HepG2 (cell line): ENCODE measurements around the gene APOC1. TPM values are rescaled to one million over a fixed set of nuclear protein-coding genes. Genes with fewer than 3 reads are reported as not detected.

Experiments used
- CBFB ChIP-seq: sonication (generic); formaldehyde crosslinking; IDR thresholded peaks from 2 replicates; pipeline ENCODE4 v1.4.0; 2020; ENCODE audit warnings: missing genetic modification reagents
- GTF2F1 ChIP-seq: fragments of 150-350 bp; IDR thresholded peaks from 2 replicates; pipeline ENCODE4 v1.6.1; 2014; ENCODE audit warnings: low read length
- PHF8 ChIP-seq: sonication (generic); formaldehyde crosslinking; IDR thresholded peaks from 2 replicates; pipeline ENCODE4 v1.5.0; 2020; ENCODE audit warnings: missing genetic modification reagents
- SUZ12 ChIP-seq: fragments of 150-350 bp; IDR thresholded peaks from 2 replicates; pipeline ENCODE4 v1.6.1; 2014; ENCODE audit warnings: low read depth, low read length
- TEAD2 ChIP-seq: sonication (generic); formaldehyde crosslinking; IDR thresholded peaks from 2 replicates; pipeline ENCODE4 v1.9.0; 2021; ENCODE audit warnings: missing genetic modification reagents
- TEAD3 ChIP-seq: optimal IDR thresholded peaks from 2 replicates; pipeline ENCODE3; 2016; ENCODE audit warnings: borderline replicate concordance
- ZNF431 ChIP-seq: sonication (generic); formaldehyde crosslinking; IDR thresholded peaks from 2 replicates; pipeline ENCODE4 v1.9.0; 2022; ENCODE audit warnings: missing genetic modification reagents, low read depth, mild to moderate bottlenecking, borderline replicate concordance
- ZNF501 ChIP-seq: sonication (generic); formaldehyde crosslinking; IDR thresholded peaks from 2 replicates; pipeline ENCODE4 v1.5.1; 2020; ENCODE audit warnings: mild to moderate bottlenecking, moderate library complexity, missing genetic modification reagents
- ZNF724P ChIP-seq: sonication (generic); formaldehyde crosslinking; IDR thresholded peaks from 2 replicates; pipeline ENCODE4 v1.8.0; 2022; ENCODE audit warnings: missing genetic modification reagents, borderline replicate concordance
- ZNF772 ChIP-seq: sonication (generic); formaldehyde crosslinking; IDR thresholded peaks from 2 replicates; pipeline ENCODE4 v1.5.0; 2020; ENCODE audit warnings: mild to moderate bottlenecking, missing genetic modification reagents
- polyA plus RNA-seq, 8 experiments: library from polyadenylated mRNA; depleted of rRNA in 3 of 8; stranded (reverse) in 7 of 8; unstranded in 1 of 8; fragments of >200 nt; fragmentation: Illumina TruSeq in 4 of 8; extraction: Trizol in 4 of 8; gene quantifications; 2 replicates each; pipeline versions ENCODE4 v1.2.1 to v1.2.3, GENCODE V29; 2011 to 2016; ENCODE audit warnings: low read depth in 4 of 8, missing spikeins in 1 of 8, mixed read lengths in 1 of 8; ENCODE audit not compliant: insufficient read depth in 1 of 8
- total RNA-seq, 5 experiments: library from RNA; depleted of rRNA; stranded (reverse); fragments of >200 nt; fragmentation: Illumina TruSeq; extraction: Trizol; gene quantifications; 2 replicates each; pipeline ENCODE4 v1.2.3, GENCODE V29; 2016; ENCODE audit warnings: low read depth in 1 of 5
- TF ChIP-seq, protein P1 (sequence below): sonication (generic); formaldehyde crosslinking; IDR thresholded peaks from 2 replicates; pipeline ENCODE4 v1.4.0; 2020; ENCODE audit warnings: missing genetic modification reagents
- TF ChIP-seq, protein P2 (sequence below): sonication (generic); formaldehyde crosslinking; IDR thresholded peaks from 2 replicates; pipeline ENCODE4 v1.5.0; 2020; ENCODE audit warnings: missing genetic modification reagents
- TF ChIP-seq, protein P3 (sequence below): sonication (generic); formaldehyde crosslinking; IDR thresholded peaks from 2 replicates; pipeline ENCODE4 v1.4.0; 2020; ENCODE audit warnings: missing genetic modification reagents, borderline replicate concordance
- TF ChIP-seq, protein P4 (sequence below): sonication (generic); formaldehyde crosslinking; conservative IDR thresholded peaks from 2 replicates; pipeline ENCODE4 v1.4.0; 2020; ENCODE audit warnings: missing genetic modification reagents
- TF ChIP-seq, protein P5 (sequence below): IDR thresholded peaks from 2 replicates; pipeline ENCODE4 v1.6.1; 2016; ENCODE audit warnings: low read depth, borderline replicate concordance
- TF ChIP-seq, protein P6 (sequence below): sonication (generic); formaldehyde crosslinking; IDR thresholded peaks from 2 replicates; pipeline ENCODE4 v1.5.0; 2020; ENCODE audit warnings: mild to moderate bottlenecking, missing genetic modification reagents

The APOC1 gene
- total and polyA plus RNA-seq, 2 of the 13 experiments (the other 11 are each of a cell fraction or from before 2014, with no cell fraction given): 600 to 1,235 TPM

DNA sequence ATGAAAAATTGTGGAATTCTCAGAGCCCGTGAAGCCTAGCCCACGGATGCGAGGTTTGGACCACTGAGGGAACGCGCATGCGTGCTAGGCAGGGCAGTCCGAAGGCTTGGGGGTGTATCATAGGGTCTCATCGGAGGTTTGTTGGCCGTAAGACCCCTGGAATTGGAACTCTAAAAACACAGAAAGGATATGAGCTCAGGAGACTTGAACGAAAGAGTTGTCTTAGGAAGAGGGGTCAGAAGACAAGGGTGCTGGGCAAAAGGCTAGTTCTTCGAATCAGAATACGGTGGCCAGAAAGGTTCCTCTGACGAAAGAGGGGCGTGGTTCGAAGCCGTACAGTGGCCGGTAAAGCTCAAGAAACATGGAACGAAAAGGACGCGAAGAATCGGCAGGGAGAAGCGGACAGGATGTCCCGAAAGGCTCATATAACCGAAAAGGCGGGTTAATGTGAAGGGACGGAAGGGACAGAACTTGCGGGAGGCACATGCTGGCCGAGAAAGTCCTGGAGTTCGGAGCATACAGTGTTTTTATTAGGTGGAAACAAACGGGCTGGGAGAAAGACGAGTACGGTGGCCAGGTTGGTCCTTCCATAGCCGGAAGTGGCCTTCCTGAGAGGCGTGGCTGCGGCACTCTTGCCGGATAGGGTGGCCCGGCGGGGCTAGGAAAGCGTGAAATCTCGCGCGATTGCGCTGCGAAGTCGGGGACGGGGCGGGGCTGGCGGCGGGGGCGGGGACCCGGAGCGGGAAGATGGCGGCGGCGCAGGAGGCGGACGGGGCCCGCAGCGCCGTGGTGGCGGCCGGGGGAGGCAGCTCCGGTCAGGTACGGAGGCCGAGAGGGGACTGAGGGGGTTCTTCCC lies 40.5 kb downstream of the APOC1 start, which contains the start of gene CLPTM1 (continued):
- TF ChIP-seq PHF8 (peak; percentile 71; the same call in 1 of the 2 replicates), CBFB (CRISPR knock-in tag) (no peak), ZNF431 (peak; percentile 70; the same call in 1 of the 2 replicates), TEAD3 (no peak), ZNF501 (CRISPR knock-in tag) (peak; percentile 81; the same call in 1 of the 2 replicates), GTF2F1 (no peak), SUZ12 (no peak), TEAD2 (CRISPR knock-in tag) (no peak), ZNF724P (CRISPR knock-in tag) (0 out of 2 replicates have a peak, but pooled peaks have one; percentile 12), ZNF772 (CRISPR knock-in tag) (no peak)
- TF ChIP-seq, protein P1, sequence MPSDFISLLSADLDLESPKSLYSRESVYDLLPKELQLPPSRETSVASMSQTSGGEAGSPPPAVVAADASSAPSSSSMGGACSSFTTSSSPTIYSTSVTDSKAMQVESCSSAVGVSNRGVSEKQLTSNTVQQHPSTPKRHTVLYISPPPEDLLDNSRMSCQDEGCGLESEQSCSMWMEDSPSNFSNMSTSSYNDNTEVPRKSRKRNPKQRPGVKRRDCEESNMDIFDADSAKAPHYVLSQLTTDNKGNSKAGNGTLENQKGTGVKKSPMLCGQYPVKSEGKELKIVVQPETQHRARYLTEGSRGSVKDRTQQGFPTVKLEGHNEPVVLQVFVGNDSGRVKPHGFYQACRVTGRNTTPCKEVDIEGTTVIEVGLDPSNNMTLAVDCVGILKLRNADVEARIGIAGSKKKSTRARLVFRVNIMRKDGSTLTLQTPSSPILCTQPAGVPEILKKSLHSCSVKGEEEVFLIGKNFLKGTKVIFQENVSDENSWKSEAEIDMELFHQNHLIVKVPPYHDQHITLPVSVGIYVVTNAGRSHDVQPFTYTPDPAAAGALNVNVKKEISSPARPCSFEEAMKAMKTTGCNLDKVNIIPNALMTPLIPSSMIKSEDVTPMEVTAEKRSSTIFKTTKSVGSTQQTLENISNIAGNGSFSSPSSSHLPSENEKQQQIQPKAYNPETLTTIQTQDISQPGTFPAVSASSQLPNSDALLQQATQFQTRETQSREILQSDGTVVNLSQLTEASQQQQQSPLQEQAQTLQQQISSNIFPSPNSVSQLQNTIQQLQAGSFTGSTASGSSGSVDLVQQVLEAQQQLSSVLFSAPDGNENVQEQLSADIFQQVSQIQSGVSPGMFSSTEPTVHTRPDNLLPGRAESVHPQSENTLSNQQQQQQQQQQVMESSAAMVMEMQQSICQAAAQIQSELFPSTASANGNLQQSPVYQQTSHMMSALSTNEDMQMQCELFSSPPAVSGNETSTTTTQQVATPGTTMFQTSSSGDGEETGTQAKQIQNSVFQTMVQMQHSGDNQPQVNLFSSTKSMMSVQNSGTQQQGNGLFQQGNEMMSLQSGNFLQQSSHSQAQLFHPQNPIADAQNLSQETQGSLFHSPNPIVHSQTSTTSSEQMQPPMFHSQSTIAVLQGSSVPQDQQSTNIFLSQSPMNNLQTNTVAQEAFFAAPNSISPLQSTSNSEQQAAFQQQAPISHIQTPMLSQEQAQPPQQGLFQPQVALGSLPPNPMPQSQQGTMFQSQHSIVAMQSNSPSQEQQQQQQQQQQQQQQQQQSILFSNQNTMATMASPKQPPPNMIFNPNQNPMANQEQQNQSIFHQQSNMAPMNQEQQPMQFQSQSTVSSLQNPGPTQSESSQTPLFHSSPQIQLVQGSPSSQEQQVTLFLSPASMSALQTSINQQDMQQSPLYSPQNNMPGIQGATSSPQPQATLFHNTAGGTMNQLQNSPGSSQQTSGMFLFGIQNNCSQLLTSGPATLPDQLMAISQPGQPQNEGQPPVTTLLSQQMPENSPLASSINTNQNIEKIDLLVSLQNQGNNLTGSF: no peak
- TF ChIP-seq, protein P2, sequence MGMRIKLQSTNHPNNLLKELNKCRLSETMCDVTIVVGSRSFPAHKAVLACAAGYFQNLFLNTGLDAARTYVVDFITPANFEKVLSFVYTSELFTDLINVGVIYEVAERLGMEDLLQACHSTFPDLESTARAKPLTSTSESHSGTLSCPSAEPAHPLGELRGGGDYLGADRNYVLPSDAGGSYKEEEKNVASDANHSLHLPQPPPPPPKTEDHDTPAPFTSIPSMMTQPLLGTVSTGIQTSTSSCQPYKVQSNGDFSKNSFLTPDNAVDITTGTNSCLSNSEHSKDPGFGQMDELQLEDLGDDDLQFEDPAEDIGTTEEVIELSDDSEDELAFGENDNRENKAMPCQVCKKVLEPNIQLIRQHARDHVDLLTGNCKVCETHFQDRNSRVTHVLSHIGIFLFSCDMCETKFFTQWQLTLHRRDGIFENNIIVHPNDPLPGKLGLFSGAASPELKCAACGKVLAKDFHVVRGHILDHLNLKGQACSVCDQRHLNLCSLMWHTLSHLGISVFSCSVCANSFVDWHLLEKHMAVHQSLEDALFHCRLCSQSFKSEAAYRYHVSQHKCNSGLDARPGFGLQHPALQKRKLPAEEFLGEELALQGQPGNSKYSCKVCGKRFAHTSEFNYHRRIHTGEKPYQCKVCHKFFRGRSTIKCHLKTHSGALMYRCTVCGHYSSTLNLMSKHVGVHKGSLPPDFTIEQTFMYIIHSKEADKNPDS (CRISPR knock-in tag): no peak
- TF ChIP-seq, protein P3, sequence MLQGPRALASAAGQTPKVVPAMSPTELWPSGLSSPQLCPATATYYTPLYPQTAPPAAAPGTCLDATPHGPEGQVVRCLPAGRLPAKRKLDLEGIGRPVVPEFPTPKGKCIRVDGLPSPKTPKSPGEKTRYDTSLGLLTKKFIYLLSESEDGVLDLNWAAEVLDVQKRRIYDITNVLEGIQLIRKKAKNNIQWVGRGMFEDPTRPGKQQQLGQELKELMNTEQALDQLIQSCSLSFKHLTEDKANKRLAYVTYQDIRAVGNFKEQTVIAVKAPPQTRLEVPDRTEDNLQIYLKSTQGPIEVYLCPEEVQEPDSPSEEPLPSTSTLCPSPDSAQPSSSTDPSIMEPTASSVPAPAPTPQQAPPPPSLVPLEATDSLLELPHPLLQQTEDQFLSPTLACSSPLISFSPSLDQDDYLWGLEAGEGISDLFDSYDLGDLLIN: no peak
- TF ChIP-seq, protein P4, sequence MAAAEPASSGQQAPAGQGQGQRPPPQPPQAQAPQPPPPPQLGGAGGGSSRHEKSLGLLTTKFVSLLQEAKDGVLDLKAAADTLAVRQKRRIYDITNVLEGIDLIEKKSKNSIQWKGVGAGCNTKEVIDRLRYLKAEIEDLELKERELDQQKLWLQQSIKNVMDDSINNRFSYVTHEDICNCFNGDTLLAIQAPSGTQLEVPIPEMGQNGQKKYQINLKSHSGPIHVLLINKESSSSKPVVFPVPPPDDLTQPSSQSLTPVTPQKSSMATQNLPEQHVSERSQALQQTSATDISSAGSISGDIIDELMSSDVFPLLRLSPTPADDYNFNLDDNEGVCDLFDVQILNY (CRISPR knock-in tag): no peak
- TF ChIP-seq, protein P5, sequence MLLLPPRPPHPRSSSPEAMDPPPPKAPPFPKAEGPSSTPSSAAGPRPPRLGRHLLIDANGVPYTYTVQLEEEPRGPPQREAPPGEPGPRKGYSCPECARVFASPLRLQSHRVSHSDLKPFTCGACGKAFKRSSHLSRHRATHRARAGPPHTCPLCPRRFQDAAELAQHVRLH (CRISPR knock-in tag): no peak
- TF ChIP-seq, protein P6, sequence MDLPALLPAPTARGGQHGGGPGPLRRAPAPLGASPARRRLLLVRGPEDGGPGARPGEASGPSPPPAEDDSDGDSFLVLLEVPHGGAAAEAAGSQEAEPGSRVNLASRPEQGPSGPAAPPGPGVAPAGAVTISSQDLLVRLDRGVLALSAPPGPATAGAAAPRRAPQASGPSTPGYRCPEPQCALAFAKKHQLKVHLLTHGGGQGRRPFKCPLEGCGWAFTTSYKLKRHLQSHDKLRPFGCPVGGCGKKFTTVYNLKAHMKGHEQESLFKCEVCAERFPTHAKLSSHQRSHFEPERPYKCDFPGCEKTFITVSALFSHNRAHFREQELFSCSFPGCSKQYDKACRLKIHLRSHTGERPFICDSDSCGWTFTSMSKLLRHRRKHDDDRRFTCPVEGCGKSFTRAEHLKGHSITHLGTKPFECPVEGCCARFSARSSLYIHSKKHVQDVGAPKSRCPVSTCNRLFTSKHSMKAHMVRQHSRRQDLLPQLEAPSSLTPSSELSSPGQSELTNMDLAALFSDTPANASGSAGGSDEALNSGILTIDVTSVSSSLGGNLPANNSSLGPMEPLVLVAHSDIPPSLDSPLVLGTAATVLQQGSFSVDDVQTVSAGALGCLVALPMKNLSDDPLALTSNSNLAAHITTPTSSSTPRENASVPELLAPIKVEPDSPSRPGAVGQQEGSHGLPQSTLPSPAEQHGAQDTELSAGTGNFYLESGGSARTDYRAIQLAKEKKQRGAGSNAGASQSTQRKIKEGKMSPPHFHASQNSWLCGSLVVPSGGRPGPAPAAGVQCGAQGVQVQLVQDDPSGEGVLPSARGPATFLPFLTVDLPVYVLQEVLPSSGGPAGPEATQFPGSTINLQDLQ (CRISPR knock-in tag): peak; percentile 78; the same call in 1 of the 2 replicates
